G401 (cell line): ENCODE results near the gene CEP126. TPM values are rescaled to one million over a fixed set of nuclear protein-coding genes. Genes with fewer than 3 reads are reported as not detected.

Experiments
- DNase-seq: peaks from one replicate; pipeline ENCODE4 v3.0.0-alpha.2; 2015; ENCODE audit warnings: low spot score
- in situ Hi-C: cut with HindIII; loops from 2 replicates; pipeline ENCODE4 v1.10.0; 2016; ENCODE audit warnings: low sequenced_read_pairs, mixed read lengths
- total RNA-seq: library from RNA; depleted of rRNA; stranded (reverse); fragments of >200 nt; shearing (Covaris generic); gene quantifications from 2 replicates; pipeline ENCODE4 v1.2.3, GENCODE V29; 2014; rRNA removed

Gene CEP126
- total RNA-seq = 0.07 and 1.1 TPM in 2 replicates

- in situ Hi-C loops = no loop called here
- peak; percentile 96 for DNase-seq
Measured at GRCh38 chr11:101914738-101915426, at the start of gene CEP126. CEP126 (plus strand) TSS chr11:101915010; CDS start chr11:101915285, 275 bp downstream.

GRCh38 chr11:101866619-101867491, 48.0 kb upstream of the CEP126 start:
- no peak for DNase-seq
- in situ Hi-C loops = no loop called here

- DNase-seq = no peak
- in situ Hi-C loops = no loop called here
Measured at GRCh38 chr11:101867951-101868350, 46.9 kb upstream of the CEP126 start.

- in situ Hi-C loops = no loop called here
- DNase-seq = no peak
Measured at GRCh38 chr11:101870510-101870909, 44.3 kb upstream of the CEP126 start.

- peak; percentile 29 for DNase-seq
- in situ Hi-C loops = no loop called here
Measured at GRCh38 chr11:101872171-101872882, 42.5 kb upstream of the CEP126 start.

GRCh38 chr11:101880222-101880621, 34.6 kb upstream of the CEP126 start:
- in situ Hi-C loops = no loop called here
- DNase-seq = peak; percentile 12

- in situ Hi-C loops = no loop called here
- no peak for DNase-seq
Measured at GRCh38 chr11:101881586-101881985, 33.2 kb upstream of the CEP126 start.

GRCh38 chr11:101885631-101886030, 29.2 kb upstream of the CEP126 start:
- in situ Hi-C loops = no loop called here
- DNase-seq = no peak

- no peak for DNase-seq
- in situ Hi-C loops = no loop called here
Measured at GRCh38 chr11:101889767-101890166, 25.0 kb upstream of the CEP126 start.

GRCh38 chr11:101894505-101894904, 20.3 kb upstream of the CEP126 start:
- DNase-seq = no peak
- in situ Hi-C loops = no loop called here

GRCh38 chr11:101907815-101908214, 7.0 kb upstream of the CEP126 start:
- in situ Hi-C loops = no loop called here
- DNase-seq = no peak

- in situ Hi-C loops = no loop called here
- DNase-seq = no peak
Measured at GRCh38 chr11:101909087-101909486, 5.7 kb upstream of the CEP126 start.

- no peak for DNase-seq
- in situ Hi-C loops = no loop called here
Measured at GRCh38 chr11:101912823-101913284, 2.0 kb upstream of the CEP126 start.

GRCh38 chr11:101913656-101914055, 1.2 kb upstream of the CEP126 start:
- peak; percentile 81 for DNase-seq
- in situ Hi-C loops = no loop called here

GRCh38 chr11:101914341-101914737, 471 bp upstream of the CEP126 start:
- in situ Hi-C loops = no loop called here
- DNase-seq = peak; percentile 76

GRCh38 chr11:101915791-101916291, 1.0 kb downstream of the CEP126 start:
- peak; percentile 75 for DNase-seq
- in situ Hi-C loops = no loop called here

GRCh38 chr11:101916422-101916821, 1.6 kb downstream of the CEP126 start, which contains the start of gene ANGPTL5:
ANGPTL5 (minus strand) TSS chr11:101916522; CDS start chr11:101907909, 8,613 bp downstream.
- in situ Hi-C loops = no loop called here
- no peak for DNase-seq

GRCh38 chr11:101917226-101917625, 2.4 kb downstream of the CEP126 start:
- in situ Hi-C loops = no loop called here
- DNase-seq = peak; percentile 14

- in situ Hi-C loops = no loop called here
- DNase-seq = no peak
Measured at GRCh38 chr11:101920992-101921391, 6.2 kb downstream of the CEP126 start.
